HS-27A (cell line): ENCODE results near the gene ATP5F1B.
"Not testable (repeated sequence)": the region's sequence is repeated elsewhere in the genome, so short reads cannot be mapped to it uniquely, and the experiment has no call there.

Experiments
- DNase-seq: peaks from one replicate; pipeline ENCODE4 v3.0.0-alpha.2; 2012; ENCODE audit warnings: low read depth, missing footprints

The ATP5F1B gene

DNA sequence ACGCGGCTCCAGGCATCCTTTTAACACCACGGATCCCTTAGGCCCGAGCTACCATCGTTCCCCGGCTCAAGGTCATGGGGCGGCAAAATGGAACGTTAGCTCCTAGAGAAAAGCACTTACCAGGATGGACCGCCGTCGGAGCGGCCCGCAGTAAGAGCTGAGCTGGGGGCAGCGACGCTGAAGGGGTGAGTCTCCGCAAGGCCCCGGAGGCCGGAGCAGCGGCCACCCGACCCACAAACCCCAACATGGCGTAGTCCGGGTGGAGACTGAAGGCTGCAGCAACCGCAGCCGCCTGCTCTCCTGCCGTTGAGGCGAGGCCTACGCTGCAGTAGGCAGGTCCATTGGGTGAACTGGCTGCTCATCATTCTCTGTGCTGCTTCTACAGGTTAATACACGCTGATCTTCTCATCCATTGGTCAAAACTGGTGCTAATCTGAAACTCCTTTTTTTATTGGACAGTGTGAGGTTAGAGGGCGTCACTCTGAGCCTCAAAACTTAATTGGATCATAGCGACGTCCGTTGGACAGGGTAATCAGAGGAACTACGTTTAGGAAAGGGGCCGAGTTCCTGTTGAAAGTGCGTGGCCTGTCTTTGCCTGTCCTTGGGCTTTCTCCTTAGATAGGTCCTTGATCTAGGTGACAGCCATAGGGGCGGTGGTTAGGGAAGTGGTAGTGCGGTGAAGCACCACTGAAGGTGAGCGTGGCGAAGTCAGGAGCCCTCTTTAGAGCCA is at the start of gene ATP5F1B:
TSS of gene ATP5F1B (minus strand) at position 268 of the 730 bp plus-strand sequence. CDS start at position 247, 21 bp downstream.
- peak; percentile 98 for DNase-seq

DNA sequence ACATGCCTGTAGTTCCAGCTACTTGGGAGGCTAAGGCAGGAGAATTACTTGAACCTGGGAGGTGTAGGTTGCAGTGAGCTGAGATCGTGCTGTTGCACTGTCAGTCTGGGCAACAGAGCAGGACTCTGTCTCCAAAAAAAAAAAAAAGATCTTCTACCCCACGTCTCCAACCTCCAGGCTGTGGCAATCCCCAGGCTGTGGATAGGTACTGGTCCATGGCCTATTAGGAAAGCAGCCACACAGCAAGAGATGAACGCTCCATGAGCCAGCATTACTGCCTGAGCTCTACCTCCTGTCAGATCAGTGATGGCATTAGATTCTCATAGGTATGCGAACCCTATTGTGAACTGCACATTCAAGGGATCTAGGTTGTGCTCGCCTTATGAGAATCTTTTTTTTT is 48.4 kb upstream of the ATP5F1B start:
- no peak for DNase-seq

GRCh38 chr12:56688846-56689109 is 43.0 kb upstream of the ATP5F1B start:
- no peak for DNase-seq

GRCh38 chr12:56688129-56688845 is 42.5 kb upstream of the ATP5F1B start, which contains the start of gene PTGES3:
PTGES3 (minus strand) TSS chr12:56688284; CDS start chr12:56687999, 285 bp downstream.
- peak; percentile 93 for DNase-seq

DNA sequence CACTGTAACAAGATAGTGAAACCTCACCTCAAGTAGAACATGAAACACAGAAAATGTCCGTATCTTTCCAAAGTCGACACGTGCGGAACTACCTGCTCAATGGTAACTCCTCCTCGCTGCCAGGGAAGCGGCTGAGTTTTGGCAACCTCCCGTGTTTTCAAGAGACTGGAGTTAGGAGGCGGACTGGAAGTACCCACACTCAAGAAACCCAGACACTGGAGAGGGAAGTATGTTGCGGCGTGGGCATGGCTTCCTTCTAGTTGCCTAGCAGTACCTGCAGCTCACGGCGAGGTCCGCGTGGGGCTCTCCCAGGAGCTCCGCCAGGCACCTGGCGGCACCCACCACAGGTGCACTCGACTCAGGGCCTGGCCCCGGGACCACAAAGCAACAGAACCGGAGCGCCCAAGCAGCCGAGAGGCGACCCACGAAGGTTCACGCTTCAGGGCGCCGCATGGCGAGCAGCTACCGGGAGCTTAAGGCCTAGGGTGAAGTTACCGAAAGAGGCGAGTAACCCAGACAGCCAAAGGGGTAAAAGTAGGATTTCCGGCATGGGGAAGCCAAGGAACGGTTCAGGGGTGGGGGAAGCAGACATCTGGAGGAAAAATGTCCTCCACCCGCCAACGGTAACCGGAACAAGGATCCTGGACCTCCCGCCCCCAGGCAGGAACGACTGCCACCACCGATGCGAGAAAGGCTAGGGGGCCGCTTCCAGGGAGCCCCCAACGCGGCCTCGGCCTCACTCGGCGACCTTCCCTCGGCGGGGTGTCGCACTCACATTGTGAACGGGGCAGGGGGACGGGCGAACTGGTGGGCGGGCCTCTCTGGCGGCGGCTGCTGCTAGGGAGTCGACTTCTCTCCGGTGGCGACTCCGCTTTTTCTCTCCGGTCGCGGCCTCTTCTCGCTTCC is 41.7 kb upstream of the ATP5F1B start:
- peak; percentile 11 for DNase-seq

DNA sequence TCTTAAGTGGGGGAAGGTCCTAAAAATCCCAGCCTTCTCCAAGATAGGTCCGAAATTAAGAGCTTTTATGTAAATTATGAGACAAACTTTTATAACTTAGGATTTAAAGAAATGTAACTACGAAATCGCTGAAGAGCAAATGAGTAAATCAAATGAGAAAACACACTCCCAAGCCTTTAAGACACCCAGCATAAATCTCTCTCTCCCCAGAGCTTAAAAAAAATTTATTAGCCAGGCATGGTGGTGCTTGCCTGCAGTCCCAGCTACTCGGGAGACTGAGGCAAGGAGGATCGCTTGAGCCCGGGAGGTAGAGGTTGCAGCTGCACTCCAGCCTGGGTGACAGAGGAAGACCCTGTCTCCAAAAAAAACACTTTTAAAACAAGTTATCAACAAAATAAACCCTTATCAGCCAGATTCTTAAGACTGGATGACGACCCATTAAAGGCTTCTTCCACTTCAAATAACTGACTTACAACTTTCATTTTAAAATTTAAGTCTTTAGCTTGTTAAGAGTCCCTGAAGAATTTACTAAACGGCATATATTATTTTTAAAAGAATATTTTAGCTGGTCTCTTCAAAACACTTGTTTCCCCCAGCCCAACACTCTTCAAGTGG is 39.1 kb upstream of the ATP5F1B start:
- no peak for DNase-seq

GRCh38 chr12:56682323-56682722 is 36.5 kb upstream of the ATP5F1B start:
- DNase-seq = no peak

- no peak for DNase-seq
Measured at GRCh38 chr12:56679883-56680575, 34.2 kb upstream of the ATP5F1B start.

DNA sequence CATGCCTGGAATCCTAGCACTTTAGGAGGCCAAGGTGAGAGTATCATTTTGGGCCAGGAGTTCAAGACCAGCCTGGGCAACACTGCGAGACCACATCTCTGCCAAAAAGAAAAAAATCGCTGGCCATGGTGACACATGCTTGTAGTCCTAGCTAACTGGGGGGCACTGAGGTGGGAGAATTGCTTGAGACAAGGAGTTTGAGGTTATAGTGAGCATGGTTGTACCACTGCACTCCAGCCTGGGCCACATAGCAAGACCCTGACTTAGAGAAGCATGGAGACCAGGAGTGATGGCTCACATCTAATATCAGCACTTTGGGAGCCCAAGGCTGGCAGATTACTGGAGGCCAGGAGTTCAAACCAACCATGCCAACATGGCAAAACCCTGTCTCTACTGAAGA is 33.1 kb upstream of the ATP5F1B start:
- no peak for DNase-seq

- no peak for DNase-seq
Measured at GRCh38 chr12:56677680-56678079, 31.9 kb upstream of the ATP5F1B start.

DNA sequence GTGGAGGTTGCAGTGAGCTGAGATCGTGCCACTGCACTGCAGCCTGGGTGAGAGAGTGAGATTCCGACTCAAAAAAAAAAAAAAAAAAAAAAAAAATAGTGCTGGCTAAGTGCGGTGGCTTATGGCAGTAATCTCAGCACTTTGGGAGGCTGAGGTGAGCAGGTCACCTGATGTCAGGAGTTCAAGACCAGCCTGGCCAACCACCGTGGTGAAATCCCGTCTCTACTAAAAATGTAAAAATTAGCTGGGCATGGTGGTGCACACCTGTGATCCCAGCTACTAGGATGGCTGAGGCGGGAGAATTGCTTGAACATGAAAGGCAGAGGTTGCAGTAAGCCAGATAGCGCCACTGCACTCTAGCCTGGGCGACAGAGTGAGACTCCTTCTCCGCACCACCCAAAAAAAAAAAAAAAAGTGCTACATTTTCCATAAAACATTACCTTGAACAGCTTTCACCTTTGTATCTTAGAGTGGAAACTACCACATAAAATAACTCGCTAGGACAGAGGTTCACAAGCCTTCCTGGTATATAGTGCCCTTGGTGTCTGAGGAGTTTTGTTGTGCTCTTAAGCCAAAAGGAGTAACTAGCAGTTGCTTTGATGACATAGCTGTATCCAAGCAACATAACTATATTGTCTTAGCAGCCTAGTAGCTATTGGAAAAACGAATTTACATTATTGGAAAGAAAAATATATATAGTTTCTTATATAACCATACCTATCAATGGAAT is 31.2 kb upstream of the ATP5F1B start:
- no peak for DNase-seq

DNA sequence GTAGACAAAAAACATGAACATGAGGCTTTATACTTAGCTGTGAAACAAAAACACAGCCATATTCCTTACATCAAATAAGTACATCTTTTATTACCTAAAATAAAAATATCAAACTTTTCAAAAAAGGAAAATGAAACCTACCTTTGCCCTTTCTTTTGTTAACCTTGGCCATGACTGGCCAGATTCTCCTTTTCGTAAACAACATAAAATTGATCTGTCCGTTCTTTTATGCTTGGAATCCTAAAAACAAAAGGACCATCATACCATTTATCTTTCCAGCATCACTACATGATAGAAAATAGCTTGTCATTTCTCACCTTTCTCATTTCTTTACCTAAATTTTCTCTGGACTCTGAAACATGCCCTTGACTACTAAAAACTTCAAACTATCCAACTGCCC is 25.8 kb upstream of the ATP5F1B start:
- DNase-seq = no peak

DNA sequence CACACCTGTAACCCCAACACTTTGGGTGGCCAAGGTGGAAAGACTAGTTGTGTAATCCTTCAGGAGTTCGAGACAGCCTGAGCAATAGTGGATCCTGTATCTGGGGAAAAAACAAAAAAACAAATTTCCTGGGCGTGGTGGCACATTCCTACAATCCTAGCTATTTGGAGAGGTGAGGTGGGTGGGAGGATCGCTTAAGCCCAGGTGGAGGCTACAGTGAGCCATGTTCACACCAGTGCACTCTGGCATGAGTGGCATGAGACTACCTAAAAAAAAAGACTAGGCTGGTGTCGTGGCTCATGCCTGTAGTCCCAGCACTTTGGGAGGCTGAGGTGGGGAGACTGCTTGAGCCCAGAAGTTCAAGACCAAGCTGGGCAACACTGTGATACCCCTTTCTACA is 25.1 kb upstream of the ATP5F1B start:
- no peak for DNase-seq

GRCh38 chr12:56668197-56668457 is 22.3 kb upstream of the ATP5F1B start:
- DNase-seq = no peak

DNA sequence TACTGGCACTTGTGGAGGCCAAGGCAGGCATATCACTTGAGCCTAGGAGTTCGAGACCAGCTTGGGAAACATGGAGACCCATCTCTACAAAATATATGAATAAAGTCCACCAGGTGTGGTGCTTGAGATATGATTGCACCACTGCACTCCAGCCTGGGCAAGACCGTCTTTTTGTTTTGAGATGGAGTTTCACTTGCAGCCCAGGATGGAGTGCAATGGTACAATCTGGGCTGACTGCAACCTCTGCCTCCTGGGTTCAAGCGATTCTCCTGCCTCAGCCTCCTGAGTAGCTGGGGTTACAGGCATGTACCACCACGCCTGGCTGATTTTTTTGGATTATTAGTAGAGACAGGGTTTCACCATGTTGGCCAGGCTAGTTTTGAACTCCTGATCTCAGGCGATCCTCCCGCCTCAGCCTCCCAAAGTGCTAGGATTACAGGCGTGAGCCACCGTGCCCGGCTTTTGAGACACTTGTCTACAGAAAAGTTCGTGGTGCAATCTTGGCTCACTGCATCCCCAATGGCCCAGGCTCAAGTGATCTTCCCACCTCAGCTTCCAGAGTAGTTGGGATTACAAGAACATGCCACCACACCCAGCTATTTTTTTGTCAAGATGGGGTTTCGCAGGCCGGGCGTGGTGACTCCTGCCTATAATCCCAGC is 16.3 kb upstream of the ATP5F1B start:
- DNase-seq = no peak

GRCh38 chr12:56661560-56661959 is 15.8 kb upstream of the ATP5F1B start:
- no peak for DNase-seq

GRCh38 chr12:56658921-56659320 is 13.1 kb upstream of the ATP5F1B start:
- no peak for DNase-seq

- DNase-seq = no peak
Measured at GRCh38 chr12:56657416-56658379, 11.9 kb upstream of the ATP5F1B start.

DNA sequence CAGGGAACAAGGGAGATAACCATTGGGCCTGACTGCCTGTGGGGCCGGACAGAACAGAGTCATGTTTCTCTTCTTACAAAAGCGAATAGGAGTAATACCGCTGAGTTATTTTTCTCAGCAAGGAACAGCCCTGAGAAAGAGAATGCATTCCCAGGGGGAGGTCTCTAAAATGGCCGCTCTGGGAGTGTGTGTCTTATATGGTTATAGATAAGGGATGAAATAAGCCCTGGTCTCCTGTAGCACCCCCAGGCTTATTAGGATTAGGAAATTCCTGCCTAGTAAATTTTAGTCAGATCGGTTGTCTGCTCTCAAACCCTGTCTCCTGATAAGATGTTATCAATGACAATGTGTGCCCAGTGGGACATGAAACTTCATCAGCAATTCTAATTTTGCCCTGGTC is 8.0 kb upstream of the ATP5F1B start:
- DNase-seq = not testable (repeated sequence)
